H1 (cell line): ENCODE results near the gene MAN1C1. TPM values are rescaled to one million over a fixed set of nuclear protein-coding genes. Genes with fewer than 3 reads are reported as not detected.

Experiments used
- CTCF ChIA-PET: fragments of 300-600 bp; sonication (Branson Sonifier 250); formaldehyde crosslinking; loops from one replicate; lab custom pipeline; 2021; ENCODE audit not compliant: partially characterized antibody; lab: Charles Lee
- POLR2A ChIA-PET: fragments of 300-600 bp; sonication (Branson Sonifier 250); formaldehyde crosslinking; loops from one replicate; lab custom pipeline; 2021; ENCODE audit warnings: inconsistent platforms; ENCODE audit not compliant: partially characterized antibody; lab: Charles Lee
- DNase-seq, 2 experiments: peaks; one replicate each; pipeline versions ENCODE4 v3.0.0 to v3.0.0-alpha.2; 2010 to 2022; ENCODE audit warnings: low spot score in 2 of 2, low read depth in 1 of 2, mixed read lengths in 1 of 2
- FAIRE-seq: peaks from 2 replicates; lab custom pipeline; 2011; peaks lifted over from hg19 to GRCh38; lab: Jason Lieb, UNC
- H2AFZ ChIP-seq: 2 replicates; pipeline ENCODE4 v1.8.1; 2012; ENCODE audit warnings: low read length, inconsistent platforms
- H2AK5ac ChIP-seq: 2 replicates; pipeline ENCODE4 v1.6.1; 2013; ENCODE audit warnings: low read depth, low read length
- H2BK120ac ChIP-seq: replicated peaks from 2 replicates; pipeline ENCODE3; 2013; ENCODE audit warnings: low read depth, low read length, inconsistent platforms
- H2BK12ac ChIP-seq: 2 replicates; pipeline ENCODE4 v1.6.1; 2013; ENCODE audit warnings: low read depth, low read length
- H2BK15ac ChIP-seq: 2 replicates; pipeline ENCODE4 v1.6.1; 2013; ENCODE audit warnings: low read length
- H2BK20ac ChIP-seq: 2 replicates; pipeline ENCODE4 v1.6.1; 2013; ENCODE audit warnings: low read length
- H2BK5ac ChIP-seq: 2 replicates; pipeline ENCODE4 v1.6.1; 2013; ENCODE audit warnings: low read depth, low read length
- H3K14ac ChIP-seq: 2 replicates; pipeline ENCODE4 v1.6.1; 2013; ENCODE audit warnings: inconsistent platforms; ENCODE audit not compliant: insufficient read length
- H3K18ac ChIP-seq: 2 replicates; pipeline ENCODE4 v1.6.1; 2013; ENCODE audit warnings: low read length; ENCODE audit errors: extremely low read depth
- H3K23ac ChIP-seq: 2 replicates; pipeline ENCODE4 v1.6.1; 2013; ENCODE audit warnings: inconsistent platforms; ENCODE audit not compliant: insufficient read length
- H3K23me2 ChIP-seq: 2 replicates; pipeline ENCODE4 v1.6.1; 2013; ENCODE audit warnings: low read depth, low read length
- H3K27ac ChIP-seq: 2 replicates; pipeline ENCODE4 v1.6.1; 2011; ENCODE audit warnings: low read depth, low read length, inconsistent platforms
- H3K27me3 ChIP-seq, 4 experiments: replicated peaks in 1 of 4; 1 replicate in 1 of 4; 2 replicates in 3 of 4; pipeline versions ENCODE4 v1.6.1 to v1.8.1; 2011 to 2013; ENCODE audit warnings: low read length in 3 of 4, mild to moderate bottlenecking in 3 of 4, inconsistent platforms in 2 of 4, mixed read lengths in 2 of 4, moderate library complexity in 1 of 4; ENCODE audit not compliant: control insufficient read depth in 3 of 4, insufficient read depth in 3 of 4; ENCODE audit errors: extremely low read depth in 1 of 4
- H3K36me3 ChIP-seq, 4 experiments: 2 replicates each; pipeline versions ENCODE4 v1.6.1 to v1.8.1; 2011 to 2013; ENCODE audit warnings: mild to moderate bottlenecking in 4 of 4, low read length in 3 of 4, moderate library complexity in 2 of 4, control low read depth in 1 of 4, inconsistent platforms in 1 of 4; ENCODE audit not compliant: insufficient read depth in 4 of 4, control insufficient read depth in 2 of 4
- H3K4ac ChIP-seq: replicated peaks from 2 replicates; pipeline ENCODE3; 2013; ENCODE audit warnings: low read length, low read depth, mixed read lengths, inconsistent platforms; ENCODE audit not compliant: insufficient read length
- H3K4me1 ChIP-seq, 4 experiments: replicated peaks in 1 of 4; 1 replicate in 1 of 4; 2 replicates in 3 of 4; pipeline versions ENCODE4 v1.6.1 to v1.8.1; 2011 to 2013; ENCODE audit warnings: low read length in 3 of 4, inconsistent platforms in 2 of 4, mixed read lengths in 1 of 4; ENCODE audit not compliant: insufficient read depth in 4 of 4, control insufficient read depth in 3 of 4
- H3K4me2 ChIP-seq, 2 experiments: 2 replicates each; pipeline versions ENCODE4 v1.6.1 to v1.8.1; 2011 to 2013; ENCODE audit warnings: low read depth in 2 of 2, low read length in 2 of 2, control low read depth in 1 of 2, inconsistent platforms in 1 of 2, mild to moderate bottlenecking in 1 of 2; ENCODE audit not compliant: insufficient read depth in 1 of 2
- H3K4me3 ChIP-seq, 4 experiments: fragments of 200-600, 300-600 bp in 1 of 4; sonication (generic), shearing (Covaris generic), sonication (Bioruptor Twin) in 1 of 4; 2 replicates each; pipeline versions ENCODE4 v1.5.1 to v1.8.1; 2011 to 2016; ENCODE audit warnings: low read length in 4 of 4, low read depth in 3 of 4, control low read depth in 2 of 4, inconsistent platforms in 2 of 4, mild to moderate bottlenecking in 2 of 4, mixed read lengths in 1 of 4, moderate library complexity in 1 of 4; ENCODE audit not compliant: insufficient read depth in 2 of 4; ENCODE audit errors: extremely low read depth in 1 of 4
- H3K56ac ChIP-seq: replicated peaks from 2 replicates; pipeline ENCODE3; 2013; ENCODE audit warnings: low read depth, mild to moderate bottlenecking, mixed read lengths, low read length, inconsistent platforms; ENCODE audit not compliant: insufficient read length
- H3K79me1 ChIP-seq: 2 replicates; pipeline ENCODE4 v1.6.1; 2013; ENCODE audit warnings: low read depth, low read length, control low read depth
- H3K79me2 ChIP-seq, 2 experiments: 2 replicates each; pipeline versions ENCODE4 v1.6.1 to v1.8.1; 2012 to 2013; ENCODE audit warnings: low read length in 2 of 2, mild to moderate bottlenecking in 2 of 2, inconsistent platforms in 1 of 2; ENCODE audit not compliant: insufficient read depth in 2 of 2, control insufficient read depth in 1 of 2
- H3K9ac ChIP-seq, 4 experiments: replicated peaks in 1 of 4; 1 replicate in 1 of 4; 2 replicates in 3 of 4; pipeline versions ENCODE4 v1.6.1 to v1.8.1; 2011 to 2013; ENCODE audit warnings: low read depth in 3 of 4, low read length in 3 of 4, control low read depth in 2 of 4, mild to moderate bottlenecking in 2 of 4, moderate library complexity in 2 of 4, inconsistent platforms in 1 of 4; ENCODE audit errors: extremely low read depth in 1 of 4
- H3K9me3 ChIP-seq, 2 experiments: 2 replicates each; pipeline versions ENCODE4 v1.6.1 to v1.8.1; 2012 to 2013; ENCODE audit warnings: mild to moderate bottlenecking in 2 of 2, moderate library complexity in 2 of 2, control low read depth in 1 of 2, inconsistent platforms in 1 of 2, low read depth in 1 of 2, low read length in 1 of 2, mixed read lengths in 1 of 2; ENCODE audit not compliant: insufficient read depth in 2 of 2
- H4K20me1 ChIP-seq, 2 experiments: replicated peaks in 1 of 2; 2 replicates each; pipeline versions ENCODE3 to v1.8.1; 2011 to 2013; ENCODE audit warnings: inconsistent platforms in 2 of 2, low read length in 2 of 2, mild to moderate bottlenecking in 1 of 2; ENCODE audit not compliant: insufficient read depth in 2 of 2, control insufficient read depth in 1 of 2
- H4K5ac ChIP-seq: 2 replicates; pipeline ENCODE4 v1.6.1; 2013; ENCODE audit warnings: low read length, low read depth, mixed read lengths, inconsistent platforms; ENCODE audit not compliant: insufficient read length
- H4K8ac ChIP-seq: 2 replicates; pipeline ENCODE4 v1.8.0; 2013; ENCODE audit warnings: mild to moderate bottlenecking, moderate library complexity, low read length, inconsistent platforms; ENCODE audit not compliant: insufficient read depth; ENCODE audit errors: extremely low read depth
- H4K91ac ChIP-seq: replicated peaks from 2 replicates; pipeline ENCODE3; 2013; ENCODE audit warnings: low read length, mixed read lengths, inconsistent platforms; ENCODE audit not compliant: insufficient read length
- CREB1 ChIP-seq: IDR thresholded peaks from 2 replicates; pipeline ENCODE4 v1.6.1; 2012; ENCODE audit warnings: inconsistent platforms
- WGBS, 2 experiments: shearing (Covaris generic) in 1 of 2; methylation state at CpG; one replicate each; pipeline versions ENCODE4 v1.1.6 to v1.1.7; 2013 to 2015; ENCODE audit warnings: low lambda C conversion rate in 2 of 2, mixed read lengths in 2 of 2, inconsistent platforms in 1 of 2, low coverage in 1 of 2, missing lambda C conversion rate in 1 of 2; ENCODE audit not compliant: insufficient replicate concordance in 2 of 2, insufficient coverage in 1 of 2, insufficient read length in 1 of 2; ENCODE audit errors: extremely low coverage in 1 of 2, missing lambda C conversion rate in 1 of 2; 5-methylcytosine and 5-hydroxymethylcytosine counted together
- polyA plus RNA-seq, 7 experiments: library from polyadenylated mRNA; depleted of rRNA in 3 of 7; stranded (reverse) in 5 of 7; unstranded in 2 of 7; fragments of >200 nt in 5 of 7; fragments of 200-250 nt in 2 of 7; gene quantifications; 1 replicate in 5 of 7; 2 replicates in 1 of 7; 4 replicates in 1 of 7; pipeline versions ENCODE4 v1.2.1 to v1.2.3, GENCODE V29; 2011 to 2013; ENCODE audit warnings: missing spikeins in 2 of 7, mixed read lengths in 2 of 7
- total RNA-seq: library from RNA; stranded (reverse); fragmentation: NEBNext Ultra II Directional; extraction: Animal tissue kit (Norgen Biotek cat#: 25700); gene quantifications from 2 replicates; pipeline ENCODE4 v1.2.1, GENCODE V29; 2021
- TF ChIP-seq, protein P1 (sequence below): IDR thresholded peaks from 2 replicates; pipeline ENCODE4 v1.6.1; 2012; ENCODE audit warnings: inconsistent platforms

The MAN1C1 gene
- total and polyA plus RNA-seq, 2 of the 8 experiments (the other 6 are each of a cell fraction or from before 2014, with no cell fraction given): 7.8 to 15.2 TPM

DNA sequence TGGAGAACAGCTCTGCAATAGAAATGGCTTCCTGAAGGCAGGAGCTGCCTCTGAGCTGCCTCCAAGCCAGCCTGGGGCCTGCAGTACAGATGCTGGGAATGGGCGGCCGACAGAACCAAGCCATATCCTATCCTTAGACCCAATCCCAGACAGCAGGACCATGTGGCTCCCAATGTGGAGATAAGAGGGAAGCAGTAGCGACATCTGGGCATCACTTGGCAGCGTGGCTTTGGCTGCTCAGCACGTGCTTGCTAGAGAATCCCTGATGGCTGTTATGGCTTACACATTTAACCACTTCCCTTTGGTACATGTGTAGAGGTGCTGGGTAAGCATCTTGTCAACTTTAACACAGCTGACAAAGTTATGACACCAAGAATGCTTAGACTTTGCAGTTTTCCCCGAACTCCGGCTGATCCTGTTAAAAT, 87.7 kb downstream of the MAN1C1 start:
- ChIA-PET CTCF (interaction anchor here (0.6 to 4.2 kb wide), 6 partner anchors 12 to 1439 kb away, joined by 3 to 18 read pairs (median 3); no protein-coding TSS in a partner anchor), POLR2A (interaction anchor here (0.9 to 1.4 kb wide), 5 partner anchors 9 to 465 kb away, joined by 3 read pairs; no protein-coding TSS in a partner anchor)
- no peaks in the 10 kb centered on the region for H3K79me1 ChIP-seq
- peak overlapping the region; percentile 95 for H2AK5ac ChIP-seq
- H4K91ac ChIP-seq: peak overlapping the region; percentile 20
- H2BK12ac ChIP-seq: no peak overlapping the region; the same call in 1 of the 2 replicates
- no peaks in the 10 kb centered on the region for H3K79me2 ChIP-seq
- DNase-seq (no peak), FAIRE-seq (no peak)
- H3K27ac ChIP-seq: no peak overlapping the region
- no peak overlapping the region for H3K4me3 ChIP-seq
- H3K36me3 ChIP-seq: no peaks in the 10 kb centered on the region
- peaks cover 37 to 49% (median 44%) of the 10 kb centered on the region in 4 experiments for H3K4me1 ChIP-seq
- H3K9me3 ChIP-seq: no peaks in the 10 kb centered on the region
- H3K18ac ChIP-seq: no peak overlapping the region
- H3K9ac ChIP-seq: no peak overlapping the region
- no peak overlapping the region; the same call in 1 of the 2 replicates for H2BK5ac ChIP-seq
- no peak overlapping the region for H4K8ac ChIP-seq
- no peak for TF ChIP-seq CREB1
- TF ChIP-seq, protein P1, sequence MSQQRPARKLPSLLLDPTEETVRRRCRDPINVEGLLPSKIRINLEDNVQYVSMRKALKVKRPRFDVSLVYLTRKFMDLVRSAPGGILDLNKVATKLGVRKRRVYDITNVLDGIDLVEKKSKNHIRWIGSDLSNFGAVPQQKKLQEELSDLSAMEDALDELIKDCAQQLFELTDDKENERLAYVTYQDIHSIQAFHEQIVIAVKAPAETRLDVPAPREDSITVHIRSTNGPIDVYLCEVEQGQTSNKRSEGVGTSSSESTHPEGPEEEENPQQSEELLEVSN: peak; percentile 18; the same call in 1 of the 2 replicates
- H2BK20ac ChIP-seq: peak overlapping the region; percentile 89; the same call in 1 of the 2 replicates
- H3K4ac ChIP-seq: peak overlapping the region; percentile 47
- WGBS, 2 experiments: 90% methylated on average over 7 of the region's 7 CpGs; no CpG with 5 or more reads in 1 of the 2 experiments
- H2BK15ac ChIP-seq: peak overlapping the region; percentile 75; the same call in 1 of the 2 replicates
- H3K23me2 ChIP-seq: no peaks in the 10 kb centered on the region
- no peak overlapping the region for H3K23ac ChIP-seq
- H3K56ac ChIP-seq: no peak overlapping the region
- H4K20me1 ChIP-seq: no peaks in the 10 kb centered on the region
- H3K4me2 ChIP-seq: no peak overlapping the region
- no peaks in the 10 kb centered on the region for H3K27me3 ChIP-seq
- no peak overlapping the region for H4K5ac ChIP-seq
- no peak overlapping the region for H3K14ac ChIP-seq
- peak overlapping the region; percentile 7 for H2BK120ac ChIP-seq
- no peak overlapping the region for H2AFZ ChIP-seq
